ENCODE results near the gene SLC5A10.

DNA sequence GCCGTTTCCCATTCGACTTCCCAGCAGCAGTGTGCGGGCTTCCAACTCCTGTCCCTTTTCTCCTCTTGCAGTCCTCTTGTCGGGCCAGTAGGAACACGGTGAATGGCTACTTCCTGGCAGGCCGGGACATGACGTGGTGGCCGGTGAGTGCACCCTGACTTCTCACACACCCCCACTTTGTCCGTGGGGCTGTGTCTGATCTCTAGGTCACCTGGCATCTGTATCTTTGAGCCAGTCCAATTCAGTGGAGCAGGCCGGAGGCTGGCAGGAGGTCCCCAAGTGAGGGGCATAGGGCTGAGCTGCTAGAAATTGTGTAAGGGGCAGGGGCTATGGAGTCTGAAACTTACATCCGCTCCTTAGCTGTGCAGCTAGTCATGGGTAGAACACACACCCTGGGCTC is 6.6 kb downstream of the SLC5A10 start:
- TF ChIP-seq EZH2 (IDR thresholded peaks at IDR 0.05; ENCODE audit: low read depth), result no peak
- TF ChIP-seq, protein P1, sequence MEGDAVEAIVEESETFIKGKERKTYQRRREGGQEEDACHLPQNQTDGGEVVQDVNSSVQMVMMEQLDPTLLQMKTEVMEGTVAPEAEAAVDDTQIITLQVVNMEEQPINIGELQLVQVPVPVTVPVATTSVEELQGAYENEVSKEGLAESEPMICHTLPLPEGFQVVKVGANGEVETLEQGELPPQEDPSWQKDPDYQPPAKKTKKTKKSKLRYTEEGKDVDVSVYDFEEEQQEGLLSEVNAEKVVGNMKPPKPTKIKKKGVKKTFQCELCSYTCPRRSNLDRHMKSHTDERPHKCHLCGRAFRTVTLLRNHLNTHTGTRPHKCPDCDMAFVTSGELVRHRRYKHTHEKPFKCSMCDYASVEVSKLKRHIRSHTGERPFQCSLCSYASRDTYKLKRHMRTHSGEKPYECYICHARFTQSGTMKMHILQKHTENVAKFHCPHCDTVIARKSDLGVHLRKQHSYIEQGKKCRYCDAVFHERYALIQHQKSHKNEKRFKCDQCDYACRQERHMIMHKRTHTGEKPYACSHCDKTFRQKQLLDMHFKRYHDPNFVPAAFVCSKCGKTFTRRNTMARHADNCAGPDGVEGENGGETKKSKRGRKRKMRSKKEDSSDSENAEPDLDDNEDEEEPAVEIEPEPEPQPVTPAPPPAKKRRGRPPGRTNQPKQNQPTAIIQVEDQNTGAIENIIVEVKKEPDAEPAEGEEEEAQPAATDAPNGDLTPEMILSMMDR (conservative IDR thresholded peaks at IDR 0.05), result no peak
